Thyroid gland (tissue), 4 donors: Measurements from ENCODE around the gene BCL7C. TPM values are rescaled to one million over a fixed set of nuclear protein-coding genes. Genes with fewer than 3 reads are reported as not detected.

ENCODE experiments used
- DNase-seq, 2 donors: peaks; one replicate each; pipeline ENCODE4 v3.0.0-alpha.2; 2019
- H3K27ac ChIP-seq, 3 donors: fragments of 200-600 bp; sonication (generic); 1 replicate in 2 of 3; 2 replicates in 1 of 3; pipeline ENCODE4 v1.5.1; 2016 to 2019; ENCODE audit warnings: mild to moderate bottlenecking in 1 of 3, moderate library complexity in 1 of 3
- H3K27me3 ChIP-seq: fragments of 200-600 bp; sonication (generic); one replicate; pipeline ENCODE4 v1.5.1; 2019
- H3K36me3 ChIP-seq, 2 donors: fragments of 200-600 bp; sonication (generic); one replicate each; pipeline ENCODE4 v1.5.1; 2016 to 2019
- H3K4me1 ChIP-seq, 2 donors: fragments of 200-600 bp; sonication (generic); one replicate each; pipeline ENCODE4 v1.5.1; 2017 to 2019
- H3K4me3 ChIP-seq, 3 donors: fragments of 200-600 bp; sonication (generic); replicated peaks in 1 of 3; 1 replicate in 2 of 3; 2 replicates in 1 of 3; pipeline ENCODE4 v1.5.1; 2016; ENCODE audit warnings: mild to moderate bottlenecking in 1 of 3
- H3K9me3 ChIP-seq: fragments of 200-600 bp; sonication (generic); one replicate; pipeline ENCODE4 v1.5.1; 2017
- POLR2A ChIP-seq, 2 donors: fragments of 450-650 bp; IDR thresholded peaks; one replicate each; pipeline ENCODE4 v1.6.1; 2017; ENCODE audit warnings: antibody characterized with exemption in 2 of 2, mild to moderate bottlenecking in 2 of 2, moderate library complexity in 1 of 2
- WGBS, 2 donors: methylation state at CpG; one replicate each; pipeline ENCODE4 v1.1.5; 2017; 5-methylcytosine and 5-hydroxymethylcytosine counted together
- intact Hi-C: fragments of 100-400 bp; cut with DNase I; formaldehyde crosslinking; loops from one replicate; pipeline ENCODE4 v1.15.1; 2023
- total RNA-seq, 4 donors: library from RNA; depleted of rRNA; stranded (reverse); fragments of >200 nt; gene quantifications; one replicate each; pipeline ENCODE4 v1.2.3, GENCODE V29; 2016
- TF ChIP-seq, protein P1 (sequence below), 6 experiments: fragments of 200-600 bp in 3 of 6; fragments of 450-650 bp in 3 of 6; sonication (generic) in 3 of 6; IDR thresholded peaks; one replicate each; pipeline ENCODE4 v1.5.1; 2016 to 2019; ENCODE audit warnings: antibody characterized with exemption in 6 of 6, mild to moderate bottlenecking in 2 of 6, inconsistent platforms in 1 of 6, moderate library complexity in 1 of 6

Gene BCL7C
- total RNA-seq, 4 donors from 2014 or later: 43.6 to 67.6 (median 47.9) TPM

- H3K27me3 ChIP-seq: no peaks in the 10 kb centered on the region
- intact Hi-C loops: no loop called here
- peaks cover 7 to 15% of the 10 kb centered on the region in 2 donors for H3K36me3 ChIP-seq
- H3K4me3 ChIP-seq: no peak overlapping the region
- DNase-seq: no peak
- TF ChIP-seq, protein P1, sequence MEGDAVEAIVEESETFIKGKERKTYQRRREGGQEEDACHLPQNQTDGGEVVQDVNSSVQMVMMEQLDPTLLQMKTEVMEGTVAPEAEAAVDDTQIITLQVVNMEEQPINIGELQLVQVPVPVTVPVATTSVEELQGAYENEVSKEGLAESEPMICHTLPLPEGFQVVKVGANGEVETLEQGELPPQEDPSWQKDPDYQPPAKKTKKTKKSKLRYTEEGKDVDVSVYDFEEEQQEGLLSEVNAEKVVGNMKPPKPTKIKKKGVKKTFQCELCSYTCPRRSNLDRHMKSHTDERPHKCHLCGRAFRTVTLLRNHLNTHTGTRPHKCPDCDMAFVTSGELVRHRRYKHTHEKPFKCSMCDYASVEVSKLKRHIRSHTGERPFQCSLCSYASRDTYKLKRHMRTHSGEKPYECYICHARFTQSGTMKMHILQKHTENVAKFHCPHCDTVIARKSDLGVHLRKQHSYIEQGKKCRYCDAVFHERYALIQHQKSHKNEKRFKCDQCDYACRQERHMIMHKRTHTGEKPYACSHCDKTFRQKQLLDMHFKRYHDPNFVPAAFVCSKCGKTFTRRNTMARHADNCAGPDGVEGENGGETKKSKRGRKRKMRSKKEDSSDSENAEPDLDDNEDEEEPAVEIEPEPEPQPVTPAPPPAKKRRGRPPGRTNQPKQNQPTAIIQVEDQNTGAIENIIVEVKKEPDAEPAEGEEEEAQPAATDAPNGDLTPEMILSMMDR (IDR thresholded peaks at IDR 0.05): peak in 3 of 6 experiments; percentile 13 to 40 (median 32)
- TF ChIP-seq POLR2A (IDR thresholded peaks at IDR 0.05): no peak
- WGBS, 2 donors: 71% methylated on average over 12 of the region's 12 CpGs
- H3K9me3 ChIP-seq: no peaks in the 10 kb centered on the region
- no peaks in the 10 kb centered on the region for H3K4me1 ChIP-seq
- H3K27ac ChIP-seq: no peak overlapping the region
Observed at GRCh38 chr16:30934827-30935557, 41.1 kb upstream of the BCL7C start.

- H3K27me3 ChIP-seq: no peaks in the 10 kb centered on the region
- TF ChIP-seq, protein P1 (IDR thresholded peaks at IDR 0.05): no peak
- no peak for TF ChIP-seq POLR2A (IDR thresholded peaks at IDR 0.05)
- H3K36me3 ChIP-seq: peaks cover 7 to 19% of the 10 kb centered on the region in 2 donors
- H3K4me1 ChIP-seq: no peaks in the 10 kb centered on the region
- WGBS, 2 donors: 78 to 81% methylated on average over 12 of the region's 12 CpGs
- DNase-seq: no peak
- H3K4me3 ChIP-seq: no peak overlapping the region
- H3K27ac ChIP-seq: no peak overlapping the region
- no peaks in the 10 kb centered on the region for H3K9me3 ChIP-seq
- intact Hi-C loops: no loop called here
Observed at GRCh38 chr16:30931068-30931650, 37.3 kb upstream of the BCL7C start.

DNA sequence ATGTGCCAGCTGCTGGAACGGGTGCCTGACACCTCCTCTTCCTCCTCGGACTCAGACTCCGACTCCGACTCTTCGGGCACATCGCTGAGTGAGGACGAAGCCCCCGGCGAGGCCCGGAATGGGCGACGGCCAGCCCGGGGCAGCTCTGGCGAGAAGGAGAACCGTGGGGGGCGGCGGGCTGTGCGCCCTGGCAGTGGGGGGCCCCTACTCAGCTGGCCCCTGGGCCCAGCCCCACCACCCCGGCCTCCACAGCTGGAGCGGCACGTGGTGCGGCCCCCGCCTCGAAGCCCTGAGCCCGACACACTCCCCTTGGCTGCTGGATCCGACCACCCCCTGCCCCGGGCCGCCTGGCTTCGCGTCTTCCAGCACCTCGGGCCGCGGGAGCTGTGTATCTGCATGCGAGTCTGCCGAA lies 36.3 kb upstream of the BCL7C start:
- intact Hi-C loops: no loop called here
- peaks cover 7 to 19% of the 10 kb centered on the region in 2 donors for H3K36me3 ChIP-seq
- WGBS, 2 donors: 90 to 92% methylated on average over 16 to 19 of the region's 35 CpGs

DNA sequence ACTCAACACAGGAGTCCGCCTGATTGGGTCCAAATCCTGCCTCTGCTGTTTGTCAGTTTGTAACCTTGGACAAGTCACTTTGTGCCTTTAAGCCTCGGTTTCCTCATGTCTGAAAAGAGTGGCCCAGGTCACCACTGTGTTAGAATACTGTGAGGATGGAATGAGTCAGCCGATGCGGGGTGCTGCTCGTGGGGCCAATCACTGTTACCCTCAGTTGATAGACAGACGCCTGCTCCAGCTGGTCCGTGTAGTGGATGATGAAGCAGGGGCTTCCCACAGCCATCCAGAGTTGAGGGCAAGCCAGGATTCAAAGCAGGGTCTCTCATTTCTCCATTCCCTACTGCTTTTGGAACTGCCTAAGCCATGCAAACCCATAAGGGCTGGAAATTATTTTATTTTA lies 35.3 kb upstream of the BCL7C start:
- TF ChIP-seq, protein P1 (IDR thresholded peaks at IDR 0.05): no peak
- no peak for TF ChIP-seq POLR2A (IDR thresholded peaks at IDR 0.05)
- intact Hi-C loops: no loop called here
- H3K4me1 ChIP-seq: peaks cover 4 to 9% of the 10 kb centered on the region in 2 donors
- WGBS, 2 donors: 90 to 91% methylated on average over 6 to 7 of the region's 7 CpGs
- DNase-seq: no peak
- no peaks in the 10 kb centered on the region for H3K27me3 ChIP-seq
- H3K9me3 ChIP-seq: no peaks in the 10 kb centered on the region
- peaks cover 7 to 19% of the 10 kb centered on the region in 2 donors for H3K36me3 ChIP-seq
- H3K27ac ChIP-seq: no peak overlapping the region
- no peak overlapping the region for H3K4me3 ChIP-seq

More for the DNA sequence above, 36.3 kb upstream of the BCL7C start:
- H3K27me3 ChIP-seq: no peaks in the 10 kb centered on the region
- no peak overlapping the region for H3K4me3 ChIP-seq
- H3K4me1 ChIP-seq: no peaks in the 10 kb centered on the region
- H3K9me3 ChIP-seq: no peaks in the 10 kb centered on the region
- TF ChIP-seq POLR2A (IDR thresholded peaks at IDR 0.05): no peak
- TF ChIP-seq, protein P1 (IDR thresholded peaks at IDR 0.05): no peak
- no peak for DNase-seq
- no peak overlapping the region for H3K27ac ChIP-seq

DNA sequence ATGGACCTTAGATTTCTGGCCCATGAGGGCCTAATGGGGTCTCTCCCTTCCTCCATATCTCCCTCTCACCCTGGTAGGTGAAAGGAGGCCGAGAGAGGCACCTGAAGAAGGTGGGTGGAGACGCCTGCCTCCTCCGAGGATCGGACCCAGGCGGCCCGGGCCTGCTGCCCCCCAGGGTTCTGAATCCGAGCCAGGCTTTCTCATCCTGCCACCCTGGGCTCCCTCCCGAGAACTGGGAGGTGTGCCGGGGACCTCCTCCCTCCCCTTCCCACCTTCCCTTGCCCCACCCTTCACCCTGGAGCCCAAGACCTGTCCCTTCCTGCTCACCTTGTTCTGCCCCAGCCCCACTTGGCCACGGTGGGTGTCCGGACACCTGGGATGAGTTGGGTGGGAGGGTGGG lies 34.5 kb upstream of the BCL7C start:
- Histone ChIP-seq H3K4me1 (peaks cover 4 to 9% of the 10 kb centered on the region in 2 donors), H3K4me3 (no peak overlapping the region), H3K36me3 (peaks cover 7 to 19% of the 10 kb centered on the region in 2 donors), H3K27me3 (no peaks in the 10 kb centered on the region), H3K9me3 (no peaks in the 10 kb centered on the region), H3K27ac (no peak overlapping the region)
- DNase-seq: no peak
- no peak for TF ChIP-seq POLR2A (IDR thresholded peaks at IDR 0.05)
- TF ChIP-seq, protein P1 (IDR thresholded peaks at IDR 0.05): no peak
- WGBS, 2 donors: 93 to 94% methylated on average over 11 of the region's 11 CpGs
- intact Hi-C loops: no loop called here
